ENCODE measurements around the gene ANKDD1B. TPM values are rescaled to one million over a fixed set of nuclear protein-coding genes. Genes with fewer than 3 reads are reported as not detected.
A peak's percentile ranks its signal among the peaks of the same experiment; 100 is the strongest.

The ANKDD1B gene
- polyA plus RNA-seq, 2 of the 4 experiments (the other 2 are of a cell fraction) = 0.09 to 0.14 TPM

GRCh38 chr5:75653521-75653920, 42.3 kb downstream of the ANKDD1B start:
- no peaks in the 10 kb centered on the region for H3K9me3 ChIP-seq
- TF ChIP-seq, protein P1, sequence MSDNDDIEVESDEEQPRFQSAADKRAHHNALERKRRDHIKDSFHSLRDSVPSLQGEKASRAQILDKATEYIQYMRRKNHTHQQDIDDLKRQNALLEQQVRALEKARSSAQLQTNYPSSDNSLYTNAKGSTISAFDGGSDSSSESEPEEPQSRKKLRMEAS (IDR thresholded peaks at IDR 0.05) = no peak
- TF ChIP-seq HOXB5 (CRISPR knock-in tag; IDR thresholded peaks at IDR 0.05) (no peak), CEBPB (IDR thresholded peaks at IDR 0.05) (no peak), SMC3 (IDR thresholded peaks at IDR 0.05) (no peak), GATA3 (IDR thresholded peaks at IDR 0.05; ENCODE audit: borderline replicate concordance) (no peak), CBX8 (IDR thresholded peaks at IDR 0.05) (no peak), EP300 (IDR thresholded peaks at IDR 0.05) (no peak)

DNA sequence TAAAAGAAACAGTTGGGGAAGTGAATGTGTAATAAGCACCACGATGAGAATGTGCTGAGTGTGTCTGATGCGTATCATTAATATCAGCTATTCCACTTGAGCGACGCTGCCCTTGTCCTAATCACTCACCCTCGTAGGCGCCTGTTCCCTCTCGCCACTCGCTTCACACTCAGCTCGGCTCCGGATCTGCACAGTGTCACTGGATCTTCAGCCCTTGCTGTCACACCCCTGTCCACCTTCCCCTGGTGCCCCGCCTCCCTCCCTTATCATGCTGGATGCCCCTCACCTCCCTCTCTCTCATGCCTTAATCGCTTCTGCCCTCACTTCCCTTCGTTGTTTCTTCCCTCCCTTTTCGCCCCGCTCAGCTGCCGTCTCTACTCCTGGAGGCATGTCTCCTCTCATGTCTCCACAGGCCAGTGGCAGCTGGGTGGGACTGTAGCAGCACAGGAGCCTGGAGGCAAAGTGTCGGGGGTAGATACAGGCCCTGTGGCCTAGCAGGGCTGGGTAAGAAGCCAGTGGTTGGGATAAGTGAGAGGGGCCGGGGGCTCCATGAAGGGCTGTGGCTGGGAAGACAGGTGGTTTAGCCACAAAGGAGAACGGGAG, 43.5 kb downstream of the ANKDD1B start:
- H3K27ac ChIP-seq = no peak overlapping the region
- no peaks in the 10 kb centered on the region for H3K4me1 ChIP-seq
- WGBS (ENCODE audit: missing lambda C conversion rate) = 85% methylated on average over 19 of the region's 19 CpGs
- ATAC-seq (no peak), DNase-seq (ENCODE audit: low read depth in 1 of 2, low spot score in 1 of 2) (no peak), FAIRE-seq (no peak)
- ChIA-PET CTCF (interaction anchor here (0.7 to 0.9 kb wide), 2 partner anchors 16 to 26 kb away, joined by 3 to 4 read pairs; no protein-coding TSS in a partner anchor), POLR2A (no interaction called here)
- H3K9me3 ChIP-seq = no peaks in the 10 kb centered on the region
- no peak overlapping the region for H3K4me3 ChIP-seq
- no peak overlapping the region for H3K4me2 ChIP-seq
- TF ChIP-seq GATA3 (IDR thresholded peaks at IDR 0.05; ENCODE audit: borderline replicate concordance) = no peak
- TF ChIP-seq EHMT2 (IDR thresholded peaks at IDR 0.05; ENCODE audit: low read depth) = no peak
- TF ChIP-seq RNF2 (IDR thresholded peaks at IDR 0.05; ENCODE audit: borderline replicate concordance, low read depth) = no peak
- TF ChIP-seq NFE2L2 (conservative IDR thresholded peaks at IDR 0.05; ENCODE audit: low read length) = no peak
- TF ChIP-seq MYC (IDR thresholded peaks at IDR 0.05; ENCODE audit: borderline replicate concordance, low read length) = no peak
- no peak for TF ChIP-seq SREBF2 (IDR thresholded peaks at IDR 0.05)

More at GRCh38 chr5:75653521-75653920, 42.3 kb downstream of the ANKDD1B start:
- Histone ChIP-seq H3K27ac (no peak overlapping the region), H3K4me3 (no peak overlapping the region), H3K4me1 (no peaks in the 10 kb centered on the region), H3K4me2 (no peak overlapping the region)
- FAIRE-seq (no peak), DNase-seq (ENCODE audit: low read depth in 1 of 2, low spot score in 1 of 2) (no peak), ATAC-seq (no peak)
- ChIA-PET POLR2A (no interaction called here), CTCF (interaction anchor here (1.7 kb wide), 1 partner anchor 29 kb away, joined by 3 read pairs; no protein-coding TSS in a partner anchor)
- WGBS (ENCODE audit: missing lambda C conversion rate) = 49% methylated on average over 2 of the region's 2 CpGs

GRCh38 chr5:75656311-75657003, 45.2 kb downstream of the ANKDD1B start:
- TF ChIP-seq, protein P2, sequence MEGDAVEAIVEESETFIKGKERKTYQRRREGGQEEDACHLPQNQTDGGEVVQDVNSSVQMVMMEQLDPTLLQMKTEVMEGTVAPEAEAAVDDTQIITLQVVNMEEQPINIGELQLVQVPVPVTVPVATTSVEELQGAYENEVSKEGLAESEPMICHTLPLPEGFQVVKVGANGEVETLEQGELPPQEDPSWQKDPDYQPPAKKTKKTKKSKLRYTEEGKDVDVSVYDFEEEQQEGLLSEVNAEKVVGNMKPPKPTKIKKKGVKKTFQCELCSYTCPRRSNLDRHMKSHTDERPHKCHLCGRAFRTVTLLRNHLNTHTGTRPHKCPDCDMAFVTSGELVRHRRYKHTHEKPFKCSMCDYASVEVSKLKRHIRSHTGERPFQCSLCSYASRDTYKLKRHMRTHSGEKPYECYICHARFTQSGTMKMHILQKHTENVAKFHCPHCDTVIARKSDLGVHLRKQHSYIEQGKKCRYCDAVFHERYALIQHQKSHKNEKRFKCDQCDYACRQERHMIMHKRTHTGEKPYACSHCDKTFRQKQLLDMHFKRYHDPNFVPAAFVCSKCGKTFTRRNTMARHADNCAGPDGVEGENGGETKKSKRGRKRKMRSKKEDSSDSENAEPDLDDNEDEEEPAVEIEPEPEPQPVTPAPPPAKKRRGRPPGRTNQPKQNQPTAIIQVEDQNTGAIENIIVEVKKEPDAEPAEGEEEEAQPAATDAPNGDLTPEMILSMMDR (IDR thresholded peaks at IDR 0.05) = no peak
- peak; percentile 29; the same call in 1 of the 2 replicates for TF ChIP-seq POLR2A (IDR thresholded peaks at IDR 0.05; ENCODE audit: low read length)
- WGBS (ENCODE audit: missing lambda C conversion rate) = 54% methylated on average over 9 of the region's 9 CpGs
- ChIA-PET POLR2A (interaction anchor here (1.5 kb wide), 1 partner anchor 90 kb away, joined by 4 read pairs; no protein-coding TSS in a partner anchor), CTCF (interaction anchor here (0.7 kb wide), 1 partner anchor 9 kb away, joined by 3 read pairs; no protein-coding TSS in a partner anchor)
- H3K4me1 ChIP-seq = no peaks in the 10 kb centered on the region
- FAIRE-seq = no peak
- no peak for DNase-seq (ENCODE audit: low read depth in 1 of 2, low spot score in 1 of 2)
- peak; percentile 82 to 94 for ATAC-seq
- H3K4me3 ChIP-seq = peak overlapping the region; percentile 41
- peak overlapping the region; percentile 48 for H3K4me2 ChIP-seq
- peak overlapping the region; percentile 58 to 78 for H3K27ac ChIP-seq
- H3K9me3 ChIP-seq = no peaks in the 10 kb centered on the region

DNA sequence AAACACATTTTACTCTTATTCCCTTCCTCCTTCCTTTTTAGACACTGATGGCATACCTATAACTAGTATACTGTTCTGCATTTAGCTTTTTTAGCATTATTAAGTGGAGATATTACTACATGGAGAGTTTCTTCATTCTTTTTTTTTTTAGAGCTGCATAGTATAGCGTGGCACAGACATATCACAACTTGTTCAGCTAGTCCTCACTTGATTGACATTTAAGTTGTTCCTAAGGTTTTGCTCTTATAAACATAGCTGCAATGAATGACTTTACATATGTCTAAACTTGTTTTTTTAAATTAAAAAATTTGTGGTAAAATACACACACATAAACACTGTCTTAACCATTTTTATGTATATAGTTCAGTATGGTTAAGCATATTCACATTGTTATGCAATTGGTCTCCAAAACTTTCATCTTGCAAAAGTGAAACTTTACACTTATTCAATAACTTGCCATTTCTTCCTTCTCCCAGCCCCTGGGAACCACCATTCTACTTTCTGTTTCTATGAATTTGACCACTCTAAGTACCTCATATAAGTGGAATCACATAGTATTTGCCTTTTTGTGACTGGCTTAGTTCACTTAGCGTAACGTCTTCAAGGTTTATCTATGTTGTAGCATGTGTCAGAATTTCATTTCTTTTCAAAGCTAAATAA, 48.7 kb downstream of the ANKDD1B start:
- H3K27ac ChIP-seq = no peak overlapping the region
- FAIRE-seq = no peak
- no peaks in the 10 kb centered on the region for H3K4me1 ChIP-seq
- POLR2A ChIA-PET = no interaction called here
- H3K4me2 ChIP-seq = no peak overlapping the region
- CTCF ChIA-PET = interaction anchor here (1.1 kb wide), 1 partner anchor 21 kb away, joined by 3 read pairs; no protein-coding TSS in a partner anchor
- no peak for ATAC-seq
- WGBS (ENCODE audit: missing lambda C conversion rate) = 80% methylated on average over 3 of the region's 3 CpGs
- H3K4me3 ChIP-seq = no peak overlapping the region
- no peak for DNase-seq (ENCODE audit: low read depth in 1 of 2, low spot score in 1 of 2)
- no peaks in the 10 kb centered on the region for H3K9me3 ChIP-seq
- TF ChIP-seq BHLHE40 (IDR thresholded peaks at IDR 0.05; ENCODE audit: low read depth, low read length) (no peak), EP300 (IDR thresholded peaks at IDR 0.05) (no peak), MAZ (IDR thresholded peaks at IDR 0.05; ENCODE audit: borderline replicate concordance, low read depth, low read length) (no peak), KDM5A (IDR thresholded peaks at IDR 0.05) (no peak), HDAC2 (IDR thresholded peaks at IDR 0.05) (no peak), FOXS1 (CRISPR knock-in tag; IDR thresholded peaks at IDR 0.05) (no peak), FOSB (CRISPR knock-in tag; IDR thresholded peaks at IDR 0.05) (no peak), ZNF302 (CRISPR knock-in tag; IDR thresholded peaks at IDR 0.05) (no peak), CBX8 (IDR thresholded peaks at IDR 0.05) (no peak), NFE2L2 (conservative IDR thresholded peaks at IDR 0.05; ENCODE audit: low read length) (no peak), CHD4 (IDR thresholded peaks at IDR 0.05; ENCODE audit: borderline replicate concordance) (no peak), TFCP2L1 (CRISPR knock-in tag; IDR thresholded peaks at IDR 0.05) (no peak), RAD21 (conservative IDR thresholded peaks at IDR 0.05 in 1 of 2, IDR thresholded peaks at IDR 0.05 in 1 of 2) (no peak), CHD2 (IDR thresholded peaks at IDR 0.05; ENCODE audit: low read length, partially characterized antibody) (no peak), CEBPB (IDR thresholded peaks at IDR 0.05) (no peak), POLR2A (IDR thresholded peaks at IDR 0.05; ENCODE audit: low read length) (no peak)
- TF ChIP-seq, protein P1 (IDR thresholded peaks at IDR 0.05) = no peak
- TF ChIP-seq, protein P3, sequence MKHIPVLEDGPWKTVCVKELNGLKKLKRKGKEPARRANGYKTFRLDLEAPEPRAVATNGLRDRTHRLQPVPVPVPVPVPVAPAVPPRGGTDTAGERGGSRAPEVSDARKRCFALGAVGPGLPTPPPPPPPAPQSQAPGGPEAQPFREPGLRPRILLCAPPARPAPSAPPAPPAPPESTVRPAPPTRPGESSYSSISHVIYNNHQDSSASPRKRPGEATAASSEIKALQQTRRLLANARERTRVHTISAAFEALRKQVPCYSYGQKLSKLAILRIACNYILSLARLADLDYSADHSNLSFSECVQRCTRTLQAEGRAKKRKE (CRISPR knock-in tag; IDR thresholded peaks at IDR 0.05; ENCODE audit: low read depth) = no peak
